HepG2 (cell line): ENCODE data around the gene ZNF511. TPM values are rescaled to one million over a fixed set of nuclear protein-coding genes. Genes with fewer than 3 reads are reported as not detected.

Experiments
- ARNTL ChIP-seq: sonication (generic); formaldehyde crosslinking; IDR thresholded peaks from 2 replicates; pipeline ENCODE4 v1.4.0; 2020; ENCODE audit warnings: mild to moderate bottlenecking, missing genetic modification reagents
- ATF1 ChIP-seq: IDR thresholded peaks from 2 replicates; pipeline ENCODE4 v1.6.1; 2016; ENCODE audit warnings: mild to moderate bottlenecking, control low read depth
- DR1 ChIP-seq: sonication (generic); formaldehyde crosslinking; IDR thresholded peaks from 2 replicates; pipeline ENCODE4 v1.8.0; 2021; ENCODE audit warnings: mild to moderate bottlenecking, missing genetic modification reagents, inconsistent platforms
- GATAD1 ChIP-seq: IDR thresholded peaks from 2 replicates; pipeline ENCODE4 v1.6.1; 2016; ENCODE audit warnings: missing genetic modification reagents, missing compliant biosample characterization
- HMGA1 ChIP-seq: sonication (generic); formaldehyde crosslinking; conservative IDR thresholded peaks from 2 replicates; pipeline ENCODE4 v1.4.0; 2020; ENCODE audit warnings: missing genetic modification reagents
- KDM4B ChIP-seq: sonication (generic); formaldehyde crosslinking; IDR thresholded peaks from 2 replicates; pipeline ENCODE4 v1.4.0; 2020; ENCODE audit warnings: missing genetic modification reagents
- KLF9 ChIP-seq: IDR thresholded peaks from 2 replicates; pipeline ENCODE4 v1.6.1; 2016; ENCODE audit warnings: low read depth
- MAF1 ChIP-seq: sonication (generic); formaldehyde crosslinking; IDR thresholded peaks from 2 replicates; pipeline ENCODE4 v1.5.0; 2020; ENCODE audit warnings: missing genetic modification reagents, borderline replicate concordance
- MED1 ChIP-seq: sonication (generic); formaldehyde crosslinking; IDR thresholded peaks from 2 replicates; pipeline ENCODE4 v1.4.0; 2020; ENCODE audit warnings: missing genetic modification reagents
- MIXL1 ChIP-seq: IDR thresholded peaks from 2 replicates; pipeline ENCODE4 v1.6.1; 2016
- MTA1 ChIP-seq: sonication (generic); formaldehyde crosslinking; IDR thresholded peaks from 2 replicates; pipeline ENCODE4 v1.4.0; 2020; ENCODE audit warnings: missing genetic modification reagents, mild to moderate bottlenecking, borderline replicate concordance
- MZF1 ChIP-seq: sonication (generic); formaldehyde crosslinking; IDR thresholded peaks from 2 replicates; pipeline ENCODE4 v1.8.1; 2023; ENCODE audit warnings: mild to moderate bottlenecking, missing genetic modification reagents, borderline replicate concordance
- NCOA2 ChIP-seq: sonication (generic); formaldehyde crosslinking; IDR thresholded peaks from 2 replicates; pipeline ENCODE4 v1.8.0; 2022; ENCODE audit warnings: inconsistent platforms
- NONO ChIP-seq, 2 experiments: fragments of 450-650 bp in 1 of 2; sonication (generic) in 1 of 2; formaldehyde crosslinking in 1 of 2; IDR thresholded peaks in 1 of 2; conservative IDR thresholded peaks in 1 of 2; 2 replicates each; pipeline versions ENCODE4 v1.6.1 to v1.8.0; 2017 to 2022; ENCODE audit warnings: mild to moderate bottlenecking in 1 of 2, missing genetic modification reagents in 1 of 2, moderate library complexity in 1 of 2
- PRPF4 ChIP-seq: fragments of 200-400 bp; formaldehyde crosslinking; IDR thresholded peaks from 2 replicates; pipeline ENCODE4 v1.6.1; 2016; ENCODE audit warnings: low read length, low read depth; ENCODE audit not compliant: poor library complexity, severe bottlenecking
- SALL2 ChIP-seq: sonication (generic); formaldehyde crosslinking; IDR thresholded peaks from 2 replicates; pipeline ENCODE4 v1.8.1; 2023; ENCODE audit warnings: mild to moderate bottlenecking, missing genetic modification reagents, inconsistent platforms
- SCMH1 ChIP-seq: sonication (generic); formaldehyde crosslinking; IDR thresholded peaks from 2 replicates; pipeline ENCODE4 v1.9.0; 2021; ENCODE audit warnings: missing genetic modification reagents, mild to moderate bottlenecking, borderline replicate concordance
- TAF1 ChIP-seq: sonication (generic); formaldehyde crosslinking; IDR thresholded peaks from 2 replicates; pipeline ENCODE4 v1.4.0; 2020; ENCODE audit warnings: missing genetic modification reagents
- ZNF143 ChIP-seq: sonication (generic); formaldehyde crosslinking; IDR thresholded peaks from 2 replicates; pipeline ENCODE4 v1.4.0; 2020; ENCODE audit warnings: missing genetic modification reagents
- ZNF232 ChIP-seq: sonication (generic); formaldehyde crosslinking; IDR thresholded peaks from 2 replicates; pipeline ENCODE4 v1.4.0; 2020; ENCODE audit warnings: missing genetic modification reagents, borderline replicate concordance
- ZNF484 ChIP-seq: sonication (generic); formaldehyde crosslinking; IDR thresholded peaks from 2 replicates; pipeline ENCODE4 v1.5.1; 2020; ENCODE audit warnings: mild to moderate bottlenecking, low read depth, missing genetic modification reagents, borderline replicate concordance
- ZNF746 ChIP-seq: sonication (generic); formaldehyde crosslinking; IDR thresholded peaks from 2 replicates; pipeline ENCODE4 v1.8.0; 2022; ENCODE audit warnings: mild to moderate bottlenecking, missing genetic modification reagents
- ZNF879 ChIP-seq: sonication (generic); formaldehyde crosslinking; IDR thresholded peaks from 2 replicates; pipeline ENCODE4 v1.8.1; 2023; ENCODE audit warnings: missing genetic modification reagents
- polyA plus RNA-seq, 8 experiments: library from polyadenylated mRNA; depleted of rRNA in 3 of 8; stranded (reverse) in 7 of 8; unstranded in 1 of 8; fragments of >200 nt; fragmentation: Illumina TruSeq in 4 of 8; extraction: Trizol in 4 of 8; gene quantifications; 2 replicates each; pipeline versions ENCODE4 v1.2.1 to v1.2.3, GENCODE V29; 2011 to 2016; ENCODE audit warnings: low read depth in 4 of 8, missing spikeins in 1 of 8, mixed read lengths in 1 of 8; ENCODE audit not compliant: insufficient read depth in 1 of 8
- total RNA-seq, 5 experiments: library from RNA; depleted of rRNA; stranded (reverse); fragments of >200 nt; fragmentation: Illumina TruSeq; extraction: Trizol; gene quantifications; 2 replicates each; pipeline ENCODE4 v1.2.3, GENCODE V29; 2016; ENCODE audit warnings: low read depth in 1 of 5
- TF ChIP-seq, protein P1 (sequence below): sonication (generic); formaldehyde crosslinking; IDR thresholded peaks from 2 replicates; pipeline ENCODE4 v1.5.1; 2020; ENCODE audit warnings: missing genetic modification reagents, mild to moderate bottlenecking, borderline replicate concordance
- TF ChIP-seq, protein P2 (sequence below): sonication (generic); formaldehyde crosslinking; IDR thresholded peaks from 2 replicates; pipeline ENCODE4 v1.4.0; 2020; ENCODE audit warnings: missing genetic modification reagents, borderline replicate concordance
- TF ChIP-seq, protein P3 (sequence below): sonication (generic); formaldehyde crosslinking; IDR thresholded peaks from 2 replicates; pipeline ENCODE4 v1.4.0; 2020; ENCODE audit warnings: missing genetic modification reagents, low read depth, mild to moderate bottlenecking, borderline replicate concordance

Gene ZNF511
- total and polyA plus RNA-seq, 2 of the 13 experiments (the other 11 are each of a cell fraction or from before 2014, with no cell fraction given): 35.6 to 66.4 TPM

DNA sequence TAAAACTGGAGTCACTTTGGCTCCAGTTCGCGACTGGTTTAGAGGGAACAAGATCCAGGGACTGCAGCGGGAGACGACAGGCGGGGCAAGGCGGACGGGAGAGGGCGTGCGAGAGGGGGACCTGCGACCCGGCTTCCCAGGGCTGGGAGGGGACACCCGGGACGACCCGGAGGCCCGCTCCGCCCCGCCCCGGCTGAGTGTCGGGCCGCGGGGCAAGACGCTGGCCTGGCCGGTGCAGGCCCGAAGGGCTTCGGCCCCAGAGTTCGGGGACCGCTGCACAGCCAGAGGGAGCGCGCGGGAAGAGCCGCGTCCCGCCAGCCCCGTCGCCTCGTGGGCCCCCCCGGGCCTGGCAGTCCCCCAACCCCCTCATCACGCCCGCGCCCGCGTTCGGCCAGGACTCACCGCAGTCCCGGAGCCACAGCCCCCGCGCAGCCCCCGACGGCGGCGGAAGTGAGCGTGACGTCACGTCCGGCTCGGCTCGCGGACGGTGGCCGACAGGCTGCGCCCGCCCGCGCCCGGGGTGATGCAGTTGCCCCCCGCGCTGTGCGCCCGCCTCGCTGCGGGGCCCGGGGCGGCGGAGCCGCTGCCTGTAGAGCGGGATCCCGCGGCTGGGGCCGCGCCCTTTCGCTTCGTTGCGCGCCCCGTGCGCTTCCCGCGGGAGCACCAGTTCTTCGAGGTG, at the start of gene ZNF511, which contains the start of gene TUBGCP2 (continued):
- TF ChIP-seq, protein P1, sequence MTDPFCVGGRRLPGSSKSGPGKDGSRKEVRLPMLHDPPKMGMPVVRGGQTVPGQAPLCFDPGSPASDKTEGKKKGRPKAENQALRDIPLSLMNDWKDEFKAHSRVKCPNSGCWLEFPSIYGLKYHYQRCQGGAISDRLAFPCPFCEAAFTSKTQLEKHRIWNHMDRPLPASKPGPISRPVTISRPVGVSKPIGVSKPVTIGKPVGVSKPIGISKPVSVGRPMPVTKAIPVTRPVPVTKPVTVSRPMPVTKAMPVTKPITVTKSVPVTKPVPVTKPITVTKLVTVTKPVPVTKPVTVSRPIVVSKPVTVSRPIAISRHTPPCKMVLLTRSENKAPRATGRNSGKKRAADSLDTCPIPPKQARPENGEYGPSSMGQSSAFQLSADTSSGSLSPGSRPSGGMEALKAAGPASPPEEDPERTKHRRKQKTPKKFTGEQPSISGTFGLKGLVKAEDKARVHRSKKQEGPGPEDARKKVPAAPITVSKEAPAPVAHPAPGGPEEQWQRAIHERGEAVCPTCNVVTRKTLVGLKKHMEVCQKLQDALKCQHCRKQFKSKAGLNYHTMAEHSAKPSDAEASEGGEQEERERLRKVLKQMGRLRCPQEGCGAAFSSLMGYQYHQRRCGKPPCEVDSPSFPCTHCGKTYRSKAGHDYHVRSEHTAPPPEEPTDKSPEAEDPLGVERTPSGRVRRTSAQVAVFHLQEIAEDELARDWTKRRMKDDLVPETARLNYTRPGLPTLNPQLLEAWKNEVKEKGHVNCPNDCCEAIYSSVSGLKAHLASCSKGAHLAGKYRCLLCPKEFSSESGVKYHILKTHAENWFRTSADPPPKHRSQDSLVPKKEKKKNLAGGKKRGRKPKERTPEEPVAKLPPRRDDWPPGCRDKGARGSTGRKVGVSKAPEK (CRISPR knock-in tag): no peak
- TF ChIP-seq MED1 (CRISPR knock-in tag): no peak
- TF ChIP-seq ZNF746 (CRISPR knock-in tag): no peak
- TF ChIP-seq SCMH1: no peak
- TF ChIP-seq, protein P2, sequence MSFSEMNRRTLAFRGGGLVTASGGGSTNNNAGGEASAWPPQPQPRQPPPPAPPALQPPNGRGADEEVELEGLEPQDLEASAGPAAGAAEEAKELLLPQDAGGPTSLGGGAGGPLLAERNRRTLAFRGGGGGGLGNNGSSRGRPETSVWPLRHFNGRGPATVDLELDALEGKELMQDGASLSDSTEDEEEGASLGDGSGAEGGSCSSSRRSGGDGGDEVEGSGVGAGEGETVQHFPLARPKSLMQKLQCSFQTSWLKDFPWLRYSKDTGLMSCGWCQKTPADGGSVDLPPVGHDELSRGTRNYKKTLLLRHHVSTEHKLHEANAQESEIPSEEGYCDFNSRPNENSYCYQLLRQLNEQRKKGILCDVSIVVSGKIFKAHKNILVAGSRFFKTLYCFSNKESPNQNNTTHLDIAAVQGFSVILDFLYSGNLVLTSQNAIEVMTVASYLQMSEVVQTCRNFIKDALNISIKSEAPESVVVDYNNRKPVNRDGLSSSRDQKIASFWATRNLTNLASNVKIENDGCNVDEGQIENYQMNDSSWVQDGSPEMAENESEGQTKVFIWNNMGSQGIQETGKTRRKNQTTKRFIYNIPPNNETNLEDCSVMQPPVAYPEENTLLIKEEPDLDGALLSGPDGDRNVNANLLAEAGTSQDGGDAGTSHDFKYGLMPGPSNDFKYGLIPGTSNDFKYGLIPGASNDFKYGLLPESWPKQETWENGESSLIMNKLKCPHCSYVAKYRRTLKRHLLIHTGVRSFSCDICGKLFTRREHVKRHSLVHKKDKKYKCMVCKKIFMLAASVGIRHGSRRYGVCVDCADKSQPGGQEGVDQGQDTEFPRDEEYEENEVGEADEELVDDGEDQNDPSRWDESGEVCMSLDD (CRISPR knock-in tag): no peak
- peak; percentile 65 for TF ChIP-seq SALL2
- no peak for TF ChIP-seq ZNF143 (CRISPR knock-in tag)
- TF ChIP-seq HMGA1: no peak
- no peak for TF ChIP-seq MAF1
- no peak for TF ChIP-seq NONO (IDR thresholded peaks at IDR 0.05)
- TF ChIP-seq NONO (CRISPR knock-in tag; conservative IDR thresholded peaks at IDR 0.05): peak; percentile 48; the same call in 1 of the 2 replicates
- TF ChIP-seq DR1: 0 out of 2 replicates have a peak, but pooled peaks have one; percentile 8
- no peak for TF ChIP-seq MIXL1
- TF ChIP-seq ZNF232 (CRISPR knock-in tag): no peak
- TF ChIP-seq KLF9: no peak
- no peak for TF ChIP-seq ZNF484
- no peak for TF ChIP-seq ZNF879
- TF ChIP-seq ATF1 (CRISPR knock-in tag): no peak
- TF ChIP-seq GATAD1 (CRISPR knock-in tag): peak; percentile 89
- peak; percentile 51 for TF ChIP-seq TAF1 (CRISPR knock-in tag)
- TF ChIP-seq NCOA2 (CRISPR knock-in tag): no peak
- no peak for TF ChIP-seq MZF1 (CRISPR knock-in tag)
- peak; percentile 26; the same call in 1 of the 2 replicates for TF ChIP-seq MTA1
- TF ChIP-seq, protein P3, sequence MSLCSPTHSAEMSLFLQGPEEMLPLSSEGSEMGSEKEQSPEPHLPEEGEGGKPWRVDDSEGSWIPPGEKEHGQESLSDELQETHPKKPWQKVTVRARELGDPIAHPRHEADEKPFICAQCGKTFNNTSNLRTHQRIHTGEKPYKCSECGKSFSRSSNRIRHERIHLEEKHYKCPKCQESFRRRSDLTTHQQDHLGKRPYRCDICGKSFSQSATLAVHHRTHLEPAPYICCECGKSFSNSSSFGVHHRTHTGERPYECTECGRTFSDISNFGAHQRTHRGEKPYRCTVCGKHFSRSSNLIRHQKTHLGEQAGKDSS (CRISPR knock-in tag): no peak
- TF ChIP-seq KDM4B (CRISPR knock-in tag): no peak
- TF ChIP-seq ARNTL (CRISPR knock-in tag): no peak
- TF ChIP-seq PRPF4: no peak
